ENCODE results near the gene PMM1. TPM values are rescaled to one million over a fixed set of nuclear protein-coding genes. Genes with fewer than 3 reads are reported as not detected.
A peak's percentile ranks its signal among the peaks of the same experiment; 100 is the strongest.

The PMM1 gene
- polyA plus RNA-seq, 2 of the 4 experiments (the other 2 are of a cell fraction) = 23.5 to 28.7 TPM

- H3K27ac ChIP-seq = no peak overlapping the region
- H3K4me3 ChIP-seq = no peak overlapping the region
- TF ChIP-seq RARB (CRISPR knock-in tag; IDR thresholded peaks at IDR 0.05) (no peak), RAD21 (conservative IDR thresholded peaks at IDR 0.05 in 1 of 2, IDR thresholded peaks at IDR 0.05 in 1 of 2) (peak; percentile 61 to 74), CHD2 (IDR thresholded peaks at IDR 0.05; ENCODE audit: low read length, partially characterized antibody) (no peak), CTCF (IDR thresholded peaks at IDR 0.05) (peak; percentile 56), SMC3 (IDR thresholded peaks at IDR 0.05) (peak; percentile 73), EHF (CRISPR knock-in tag; IDR thresholded peaks at IDR 0.05) (no peak), NFE2L2 (conservative IDR thresholded peaks at IDR 0.05; ENCODE audit: low read length) (no peak), PHF8 (IDR thresholded peaks at IDR 0.05; ENCODE audit: borderline replicate concordance, low read depth) (no peak), BHLHE40 (IDR thresholded peaks at IDR 0.05; ENCODE audit: low read depth, low read length) (no peak)
- no peaks in the 10 kb centered on the region for H3K9me3 ChIP-seq
- WGBS (ENCODE audit: missing lambda C conversion rate) = 60% methylated on average over 6 of the region's 9 CpGs
- H3K4me1 ChIP-seq = no peaks in the 10 kb centered on the region
- ATAC-seq (peak; percentile 89), DNase-seq (ENCODE audit: low read depth in 1 of 2, low spot score in 1 of 2) (peak; percentile 60 to 72), FAIRE-seq (no peak)
- ChIA-PET POLR2A (interaction anchor here (0.5 to 1.0 kb wide), 2 partner anchors 13 to 68 kb away, joined by 3 to 5 read pairs; partner anchors contain the start of gene PMM1), CTCF (interaction anchor here (0.6 to 2.9 kb wide), 15 partner anchors 8 to 97 kb away, joined by 3 to 12 read pairs (median 5); partner anchors contain the start of genes CSDC2, PMM1 and POLR3H)
- H3K4me2 ChIP-seq = no peak overlapping the region
These were observed 12.8 kb downstream of the PMM1 start for GRCh38 chr22:41576877-41577276.

GRCh38 chr22:41575533-41575932, 14.1 kb downstream of the PMM1 start:
- FAIRE-seq (no peak), DNase-seq (ENCODE audit: low read depth in 1 of 2, low spot score in 1 of 2) (no peak), ATAC-seq (no peak)
- Histone ChIP-seq H3K4me3 (no peak overlapping the region), H3K9me3 (no peaks in the 10 kb centered on the region), H3K4me1 (no peaks in the 10 kb centered on the region), H3K27ac (no peak overlapping the region), H3K4me2 (no peak overlapping the region)
- 90% methylated on average over 2 of the region's 15 CpGs for WGBS (ENCODE audit: missing lambda C conversion rate)
- TF ChIP-seq BCL3 (IDR thresholded peaks at IDR 0.05) (no peak), HES2 (IDR thresholded peaks at IDR 0.05) (no peak), HOXA7 (CRISPR knock-in tag; IDR thresholded peaks at IDR 0.05) (no peak), RNF2 (IDR thresholded peaks at IDR 0.05; ENCODE audit: borderline replicate concordance, low read depth) (no peak)
- ChIA-PET POLR2A (no interaction called here), CTCF (interaction anchor here (0.7 to 2.9 kb wide), 6 partner anchors 14 to 32 kb away, joined by 3 to 12 read pairs (median 4); partner anchors contain the start of gene PMM1)

- FAIRE-seq (no peak), ATAC-seq (no peak), DNase-seq (ENCODE audit: low read depth in 1 of 2, low spot score in 1 of 2) (no peak)
- no peak overlapping the region for H3K27ac ChIP-seq
- POLR2A ChIA-PET = no interaction called here
- no peak overlapping the region for H3K4me3 ChIP-seq
- WGBS (ENCODE audit: missing lambda C conversion rate) = 89% methylated on average over 24 of the region's 26 CpGs
- CTCF ChIA-PET = interaction anchor here (0.7 to 2.9 kb wide), 4 partner anchors 17 to 31 kb away, joined by 4 to 12 read pairs (median 8); no protein-coding TSS in a partner anchor
- H3K9me3 ChIP-seq = no peaks in the 10 kb centered on the region
- no peak overlapping the region for H3K4me2 ChIP-seq
- no peaks in the 10 kb centered on the region for H3K4me1 ChIP-seq
- no peak for TF ChIP-seq HMGXB4 (CRISPR knock-in tag; IDR thresholded peaks at IDR 0.05; ENCODE audit: borderline replicate concordance)
- TF ChIP-seq BHLHE40 (IDR thresholded peaks at IDR 0.05; ENCODE audit: low read depth, low read length) = no peak
- TF ChIP-seq HDAC2 (IDR thresholded peaks at IDR 0.05) = no peak
- TF ChIP-seq RAD21 (conservative IDR thresholded peaks at IDR 0.05 in 1 of 2, IDR thresholded peaks at IDR 0.05 in 1 of 2) = no peak
- TF ChIP-seq BCL3 (IDR thresholded peaks at IDR 0.05) = no peak
- TF ChIP-seq E2F6 (IDR thresholded peaks at IDR 0.05; ENCODE audit: borderline replicate concordance, low read depth) = no peak
- no peak for TF ChIP-seq JUN (IDR thresholded peaks at IDR 0.05)
- TF ChIP-seq KDM5A (IDR thresholded peaks at IDR 0.05) = no peak
- TF ChIP-seq GATA3 (IDR thresholded peaks at IDR 0.05; ENCODE audit: borderline replicate concordance) = no peak
- TF ChIP-seq CTCF (IDR thresholded peaks at IDR 0.05) = no peak
- TF ChIP-seq HES2 (IDR thresholded peaks at IDR 0.05) = no peak
- no peak for TF ChIP-seq CHD2 (IDR thresholded peaks at IDR 0.05; ENCODE audit: low read length, partially characterized antibody)
- no peak for TF ChIP-seq ZNF302 (CRISPR knock-in tag; IDR thresholded peaks at IDR 0.05)
- no peak for TF ChIP-seq RARB (CRISPR knock-in tag; IDR thresholded peaks at IDR 0.05)
- TF ChIP-seq EHF (CRISPR knock-in tag; IDR thresholded peaks at IDR 0.05) = no peak
These were observed 14.7 kb downstream of the PMM1 start for GRCh38 chr22:41574847-41575381.
